Esophagus muscularis mucosa (tissue), 4 donors: ENCODE data around the gene UBE2D3. TPM values are rescaled to one million over a fixed set of nuclear protein-coding genes. Genes with fewer than 3 reads are reported as not detected.
A peak's percentile ranks its signal among the peaks of the same experiment; 100 is the strongest.

ENCODE experiments used
- DNase-seq: peaks from one replicate; pipeline ENCODE4 v3.0.0-alpha.2; 2017; ENCODE audit errors: extremely low spot score
- H3K27ac ChIP-seq, 4 donors: fragments of 200-600 bp; sonication (generic); replicated peaks in 1 of 4; 1 replicate in 3 of 4; 2 replicates in 1 of 4; pipeline ENCODE4 v1.5.1; 2016 to 2019; ENCODE audit warnings: mild to moderate bottlenecking in 1 of 4
- H3K27me3 ChIP-seq, 4 donors: fragments of 200-600 bp; sonication (generic); one replicate each; pipeline versions ENCODE4 v1.5.1 to v1.6.0; 2016 to 2019
- H3K36me3 ChIP-seq, 4 donors: fragments of 200-600 bp; sonication (generic); one replicate each; pipeline ENCODE4 v1.5.1; 2016 to 2019
- H3K4me1 ChIP-seq, 4 donors: fragments of 200-600 bp; sonication (generic); one replicate each; pipeline ENCODE4 v1.5.1; 2016 to 2019
- H3K4me3 ChIP-seq, 4 donors: fragments of 200-600 bp; sonication (generic); 1 replicate in 2 of 4; 2 replicates in 2 of 4; pipeline ENCODE4 v1.5.1; 2016 to 2019; ENCODE audit warnings: mild to moderate bottlenecking in 4 of 4, moderate library complexity in 1 of 4
- H3K9me3 ChIP-seq, 4 donors: fragments of 200-600 bp; sonication (generic); 1 replicate in 3 of 4; 2 replicates in 1 of 4; pipeline ENCODE4 v1.5.1; 2016 to 2019
- EP300 ChIP-seq: sonication (generic); formaldehyde crosslinking; IDR thresholded peaks from one replicate; pipeline ENCODE4 v1.6.1; 2017; ENCODE audit warnings: antibody characterized with exemption
- POLR2A ChIP-seq: fragments of 450-650 bp; IDR thresholded peaks from one replicate; pipeline ENCODE4 v1.6.1; 2017; ENCODE audit warnings: antibody characterized with exemption, moderate library complexity, mild to moderate bottlenecking, low read depth
- POLR2AphosphoS5 ChIP-seq, 2 donors: sonication (generic); formaldehyde crosslinking; IDR thresholded peaks; one replicate each; pipeline ENCODE4 v1.6.1; 2017; ENCODE audit warnings: antibody characterized with exemption in 2 of 2
- WGBS: methylation state at CpG from one replicate; pipeline ENCODE4 v1.1.5; 2018; 5-methylcytosine and 5-hydroxymethylcytosine counted together
- intact Hi-C: fragments of 100-400 bp; cut with DNase I; formaldehyde crosslinking; loops from one replicate; pipeline ENCODE4 v1.15.1; 2023
- total RNA-seq, 4 donors: library from RNA; depleted of rRNA; stranded (reverse); fragments of >200 nt; gene quantifications; one replicate each; pipeline versions ENCODE4 v1.1.0 to v1.2.1, GENCODE V29; 2016
- TF ChIP-seq, protein P1 (sequence below), 3 experiments: fragments of 200-600 bp in 2 of 3; fragments of 450-650 bp in 1 of 3; sonication (generic) in 2 of 3; IDR thresholded peaks; one replicate each; pipeline ENCODE4 v1.5.1; 2017 to 2019; ENCODE audit warnings: antibody characterized with exemption in 3 of 3, mild to moderate bottlenecking in 2 of 3, moderate library complexity in 1 of 3

UBE2D3 gene
- total RNA-seq, 4 donors from 2014 or later, result 332 to 438 (median 394) TPM

DNA sequence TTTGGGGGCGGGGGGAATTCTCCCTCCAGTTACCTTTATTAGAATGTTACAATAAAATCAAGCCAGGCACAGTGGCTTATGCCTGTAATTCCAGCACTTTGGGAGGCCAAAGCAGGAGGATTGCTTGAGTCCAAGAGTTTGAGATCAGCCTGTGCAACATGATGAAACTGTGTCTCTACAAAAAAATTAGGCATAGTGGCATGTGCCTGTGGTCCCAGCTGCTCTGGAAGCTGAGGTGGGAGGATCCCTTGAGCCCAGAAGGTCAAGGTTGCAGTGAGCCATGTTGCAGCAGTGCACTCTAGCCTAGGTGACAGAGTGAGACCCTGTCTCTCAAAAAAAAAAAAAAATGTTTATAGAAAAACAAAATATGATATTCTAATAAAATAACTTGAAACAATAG is 5.3 kb upstream of the UBE2D3 start:
- H3K27me3 ChIP-seq, result no peaks in the 10 kb centered on the region
- no peak overlapping the region for H3K27ac ChIP-seq
- no peak overlapping the region for H3K4me3 ChIP-seq
- intact Hi-C loops, result no loop called here
- no peak for TF ChIP-seq EP300
- TF ChIP-seq, protein P1, sequence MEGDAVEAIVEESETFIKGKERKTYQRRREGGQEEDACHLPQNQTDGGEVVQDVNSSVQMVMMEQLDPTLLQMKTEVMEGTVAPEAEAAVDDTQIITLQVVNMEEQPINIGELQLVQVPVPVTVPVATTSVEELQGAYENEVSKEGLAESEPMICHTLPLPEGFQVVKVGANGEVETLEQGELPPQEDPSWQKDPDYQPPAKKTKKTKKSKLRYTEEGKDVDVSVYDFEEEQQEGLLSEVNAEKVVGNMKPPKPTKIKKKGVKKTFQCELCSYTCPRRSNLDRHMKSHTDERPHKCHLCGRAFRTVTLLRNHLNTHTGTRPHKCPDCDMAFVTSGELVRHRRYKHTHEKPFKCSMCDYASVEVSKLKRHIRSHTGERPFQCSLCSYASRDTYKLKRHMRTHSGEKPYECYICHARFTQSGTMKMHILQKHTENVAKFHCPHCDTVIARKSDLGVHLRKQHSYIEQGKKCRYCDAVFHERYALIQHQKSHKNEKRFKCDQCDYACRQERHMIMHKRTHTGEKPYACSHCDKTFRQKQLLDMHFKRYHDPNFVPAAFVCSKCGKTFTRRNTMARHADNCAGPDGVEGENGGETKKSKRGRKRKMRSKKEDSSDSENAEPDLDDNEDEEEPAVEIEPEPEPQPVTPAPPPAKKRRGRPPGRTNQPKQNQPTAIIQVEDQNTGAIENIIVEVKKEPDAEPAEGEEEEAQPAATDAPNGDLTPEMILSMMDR (IDR thresholded peaks at IDR 0.05), result no peak
- TF ChIP-seq POLR2AphosphoS5 (IDR thresholded peaks at IDR 0.05), result no peak
- no peak for TF ChIP-seq POLR2A
- no peaks in the 10 kb centered on the region for H3K36me3 ChIP-seq
- no peak for DNase-seq
- peaks cover 0 to 14% (median 11%) of the 10 kb centered on the region in 4 donors for H3K4me1 ChIP-seq
- no peaks in the 10 kb centered on the region for H3K9me3 ChIP-seq
- 92% methylated on average over 1 of the region's 1 CpG for WGBS

DNA sequence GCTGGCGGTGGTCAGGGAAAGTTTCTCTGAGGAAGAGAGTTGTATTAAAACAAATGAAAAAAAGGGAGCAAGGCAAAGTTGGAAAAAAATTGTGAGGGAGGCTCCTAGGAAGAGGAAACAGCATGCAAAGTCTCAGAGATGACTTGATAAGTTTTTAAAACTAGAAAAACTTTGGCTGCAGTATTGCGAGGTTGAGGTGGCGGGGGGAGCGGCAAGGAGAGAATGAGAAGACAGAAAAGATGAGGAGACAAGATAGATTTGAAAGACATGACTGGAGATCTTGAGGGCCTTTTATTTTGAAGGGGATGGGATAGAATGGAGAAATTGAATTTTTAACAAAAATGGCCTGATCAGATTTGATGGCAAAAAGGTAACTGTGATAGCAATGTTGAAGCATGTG is 4.8 kb upstream of the UBE2D3 start:
- H3K27me3 ChIP-seq, result no peaks in the 10 kb centered on the region
- H3K36me3 ChIP-seq, result no peaks in the 10 kb centered on the region
- no peak overlapping the region for H3K4me3 ChIP-seq
- no peak for TF ChIP-seq EP300
- H3K9me3 ChIP-seq, result no peaks in the 10 kb centered on the region
- WGBS, result 93% methylated on average over 4 of the region's 4 CpGs
- no peak for DNase-seq
- H3K4me1 ChIP-seq, result peaks cover 0 to 14% (median 11%) of the 10 kb centered on the region in 4 donors
- no peak overlapping the region for H3K27ac ChIP-seq
- intact Hi-C loops, result no loop called here

DNA sequence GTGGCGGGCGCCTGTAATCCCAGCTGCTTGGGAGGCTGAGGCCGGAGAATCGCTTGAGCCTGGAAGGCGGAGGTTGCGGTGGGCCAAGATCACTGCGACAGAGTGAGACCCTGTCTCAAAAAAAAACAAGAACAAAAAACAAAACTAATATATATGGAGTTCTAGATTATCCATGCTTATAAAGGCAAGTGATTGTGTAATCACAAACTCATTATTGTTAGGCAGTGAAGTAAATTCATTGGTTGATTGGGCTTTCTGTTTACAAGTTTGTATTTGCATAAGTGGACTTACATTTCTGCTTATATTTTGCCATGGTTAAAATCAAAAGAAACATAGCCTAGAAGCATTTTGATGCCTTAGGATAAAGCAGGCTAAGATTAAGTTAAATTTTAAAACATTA is 2.5 kb upstream of the UBE2D3 start:
- no peak for DNase-seq
- intact Hi-C loops, result loop anchor here (2.0 to 10.0 kb wide), 2 partner anchors 181 to 205 kb away; no protein-coding TSS in a partner anchor
- no peaks in the 10 kb centered on the region for H3K9me3 ChIP-seq
- 91% methylated on average over 7 of the region's 7 CpGs for WGBS
- H3K4me1 ChIP-seq, result peaks cover 0 to 14% (median 11%) of the 10 kb centered on the region in 4 donors
- H3K36me3 ChIP-seq, result no peaks in the 10 kb centered on the region
- no peak overlapping the region for H3K27ac ChIP-seq
- TF ChIP-seq, protein P1 (IDR thresholded peaks at IDR 0.05), result no peak
- no peak for TF ChIP-seq POLR2AphosphoS5 (IDR thresholded peaks at IDR 0.05)
- TF ChIP-seq POLR2A, result no peak
- no peak for TF ChIP-seq EP300
- no peak overlapping the region for H3K4me3 ChIP-seq
- H3K27me3 ChIP-seq, result no peaks in the 10 kb centered on the region

DNA sequence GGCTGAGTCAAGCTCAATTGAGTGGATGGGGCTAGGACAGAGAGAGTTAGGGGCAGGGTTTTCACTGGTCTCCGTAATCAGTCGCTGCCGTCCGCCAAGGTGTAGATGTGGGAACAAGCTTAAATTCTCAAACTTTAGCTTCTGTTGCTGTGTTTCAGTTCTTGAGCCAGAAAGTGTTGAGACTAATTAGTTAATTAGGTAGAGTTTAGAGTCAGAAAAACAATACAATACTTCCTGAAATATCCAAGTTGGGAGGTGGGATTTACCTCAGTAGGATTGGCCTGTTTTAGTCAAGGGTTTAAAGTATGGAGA is 1.1 kb upstream of the UBE2D3 start:
- intact Hi-C loops, result loop anchor here (1.0 to 10.0 kb wide), 3 partner anchors 40 to 204 kb away; partner anchors contain the start of gene CISD2
- H3K4me1 ChIP-seq, result peaks cover 8 to 27% (median 24%) of the 10 kb centered on the region in 4 donors
- no peak for TF ChIP-seq EP300
- TF ChIP-seq POLR2AphosphoS5 (IDR thresholded peaks at IDR 0.05), result no peak
- TF ChIP-seq POLR2A, result no peak
- TF ChIP-seq, protein P1 (IDR thresholded peaks at IDR 0.05), result no peak

DNA sequence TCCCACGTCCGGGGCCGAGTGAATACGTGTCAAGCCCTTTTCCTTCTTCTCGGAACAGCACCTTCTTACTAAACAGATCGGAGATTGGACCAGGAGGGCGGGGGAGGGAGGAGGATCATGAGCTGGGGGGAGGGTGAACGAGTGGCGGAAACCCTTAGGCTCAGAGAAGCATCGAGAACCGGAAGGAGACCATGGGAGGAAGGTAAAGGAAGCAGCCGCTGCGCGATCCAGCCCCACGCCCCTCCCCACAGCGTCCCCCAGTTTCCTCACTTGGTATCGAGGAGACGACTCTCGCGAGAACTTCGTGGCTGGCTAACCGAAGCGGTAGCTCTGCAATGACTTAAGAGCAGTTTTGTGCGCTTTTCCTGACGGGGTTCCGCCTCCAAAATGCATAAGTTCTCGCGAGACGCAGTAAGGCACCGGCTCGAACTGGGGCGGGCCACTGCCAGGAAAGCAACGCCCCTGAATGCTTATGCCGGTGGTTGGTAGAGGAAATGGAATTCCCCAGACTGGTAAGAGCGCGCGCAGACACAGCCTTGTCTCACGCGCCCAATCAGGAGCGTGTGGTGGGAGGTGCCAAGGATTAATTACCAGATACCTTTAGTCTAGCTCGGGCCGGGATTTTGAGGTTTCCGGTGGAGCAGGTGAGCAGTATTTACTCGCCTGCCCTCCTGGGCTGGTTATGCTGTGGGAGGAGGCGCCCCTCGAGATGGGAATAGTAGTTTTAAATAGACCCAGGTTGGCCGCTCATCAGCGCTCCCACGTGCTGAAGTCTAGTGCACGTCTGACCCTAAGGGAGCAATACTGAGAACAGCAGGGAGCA is 534 bp upstream of the UBE2D3 start:
- Histone ChIP-seq H3K4me3 (peak overlapping the region; percentile 64 to 98 (median 90)), H3K27ac (peak overlapping the region; percentile 94 to 100 (median 100)), H3K36me3 (no peaks in the 10 kb centered on the region), H3K27me3 (no peaks in the 10 kb centered on the region), H3K9me3 (no peaks in the 10 kb centered on the region), H3K4me1 (peaks cover 13 to 33% (median 29%) of the 10 kb centered on the region in 4 donors)
- peak; percentile 100 for DNase-seq
- intact Hi-C loops, result loop anchor here (1.0 to 10.0 kb wide), 4 partner anchors 40 to 203 kb away; partner anchors contain the start of genes CISD2 and SLC9B1
- 0% methylated on average over 38 of the region's 50 CpGs for WGBS
- TF ChIP-seq EP300 (no peak), POLR2A (peak; percentile 7), POLR2AphosphoS5 (IDR thresholded peaks at IDR 0.05) (peak; percentile 66 to 97)
- TF ChIP-seq, protein P1 (IDR thresholded peaks at IDR 0.05), result peak in 1 of 3 experiments; percentile 8

More for the DNA sequence above, 1.1 kb upstream of the UBE2D3 start:
- WGBS, result 0% methylated on average over 4 of the region's 4 CpGs
- Histone ChIP-seq H3K27me3 (no peaks in the 10 kb centered on the region), H3K4me3 (peak overlapping the region; percentile 64 to 98 (median 90)), H3K27ac (peak overlapping the region; percentile 94 to 100 (median 100)), H3K9me3 (no peaks in the 10 kb centered on the region), H3K36me3 (no peaks in the 10 kb centered on the region)
- no peak for DNase-seq
